Activated naive CD4-positive, alpha-beta T cell treated with anti-CD3 and anti-CD28 coated beads for 36 hours (primary cell): ENCODE data around the gene SYDE1. TPM values are rescaled to one million over a fixed set of nuclear protein-coding genes. Genes with fewer than 3 reads are reported as not detected.
"Not testable (repeated sequence)": the region's sequence is repeated elsewhere in the genome, so short reads cannot be mapped to it uniquely, and the experiment has no call there.

Experiments
- CTCF ChIA-PET: fragments of 350-600 bp; sonication (Branson Sonifier 250); formaldehyde crosslinking; loops from one replicate; lab custom pipeline; 2021; ENCODE audit warnings: antibody characterized with exemption; lab: Charles Lee
- DNase-seq: peaks from one replicate; pipeline ENCODE4 v3.0.0-alpha.2; 2020
- H3K27ac Mint-ChIP-seq: one replicate; pipeline ENCODE4 v1.8.0; 2021; ENCODE audit warnings: mild to moderate bottlenecking, mixed read lengths
- H3K27me3 Mint-ChIP-seq: one replicate; pipeline ENCODE4 v1.8.0; 2021; ENCODE audit warnings: low read depth, mixed read lengths
- H3K36me3 Mint-ChIP-seq: one replicate; pipeline ENCODE4 v1.8.0; 2021; ENCODE audit warnings: low read depth, mixed read lengths
- H3K4me1 Mint-ChIP-seq: one replicate; pipeline ENCODE4 v1.8.0; 2021; ENCODE audit warnings: low read depth, mixed read lengths
- H3K4me3 Mint-ChIP-seq: one replicate; pipeline ENCODE4 v1.8.0; 2021; ENCODE audit warnings: mild to moderate bottlenecking, moderate library complexity, mixed read lengths
- H3K9me3 Mint-ChIP-seq: one replicate; pipeline ENCODE4 v1.8.0; 2021; ENCODE audit warnings: mixed read lengths
- intact Hi-C: fragments of 100-400 bp; cut with micrococcal nuclease; formaldehyde crosslinking; loops from one replicate; pipeline ENCODE4 v1.15.1; 2023
- total RNA-seq, 2 experiments: library from RNA; stranded (reverse); gene quantifications; one replicate each; pipeline ENCODE4 v1.2.3, GENCODE V29; 2021

Gene SYDE1, protein sequence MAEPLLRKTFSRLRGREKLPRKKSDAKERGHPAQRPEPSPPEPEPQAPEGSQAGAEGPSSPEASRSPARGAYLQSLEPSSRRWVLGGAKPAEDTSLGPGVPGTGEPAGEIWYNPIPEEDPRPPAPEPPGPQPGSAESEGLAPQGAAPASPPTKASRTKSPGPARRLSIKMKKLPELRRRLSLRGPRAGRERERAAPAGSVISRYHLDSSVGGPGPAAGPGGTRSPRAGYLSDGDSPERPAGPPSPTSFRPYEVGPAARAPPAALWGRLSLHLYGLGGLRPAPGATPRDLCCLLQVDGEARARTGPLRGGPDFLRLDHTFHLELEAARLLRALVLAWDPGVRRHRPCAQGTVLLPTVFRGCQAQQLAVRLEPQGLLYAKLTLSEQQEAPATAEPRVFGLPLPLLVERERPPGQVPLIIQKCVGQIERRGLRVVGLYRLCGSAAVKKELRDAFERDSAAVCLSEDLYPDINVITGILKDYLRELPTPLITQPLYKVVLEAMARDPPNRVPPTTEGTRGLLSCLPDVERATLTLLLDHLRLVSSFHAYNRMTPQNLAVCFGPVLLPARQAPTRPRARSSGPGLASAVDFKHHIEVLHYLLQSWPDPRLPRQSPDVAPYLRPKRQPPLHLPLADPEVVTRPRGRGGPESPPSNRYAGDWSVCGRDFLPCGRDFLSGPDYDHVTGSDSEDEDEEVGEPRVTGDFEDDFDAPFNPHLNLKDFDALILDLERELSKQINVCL
- total RNA-seq: 1 to 10 TPM in 1 of 2 experiments, under 1 TPM in 1; 0.67 to 1.1 TPM

DNA sequence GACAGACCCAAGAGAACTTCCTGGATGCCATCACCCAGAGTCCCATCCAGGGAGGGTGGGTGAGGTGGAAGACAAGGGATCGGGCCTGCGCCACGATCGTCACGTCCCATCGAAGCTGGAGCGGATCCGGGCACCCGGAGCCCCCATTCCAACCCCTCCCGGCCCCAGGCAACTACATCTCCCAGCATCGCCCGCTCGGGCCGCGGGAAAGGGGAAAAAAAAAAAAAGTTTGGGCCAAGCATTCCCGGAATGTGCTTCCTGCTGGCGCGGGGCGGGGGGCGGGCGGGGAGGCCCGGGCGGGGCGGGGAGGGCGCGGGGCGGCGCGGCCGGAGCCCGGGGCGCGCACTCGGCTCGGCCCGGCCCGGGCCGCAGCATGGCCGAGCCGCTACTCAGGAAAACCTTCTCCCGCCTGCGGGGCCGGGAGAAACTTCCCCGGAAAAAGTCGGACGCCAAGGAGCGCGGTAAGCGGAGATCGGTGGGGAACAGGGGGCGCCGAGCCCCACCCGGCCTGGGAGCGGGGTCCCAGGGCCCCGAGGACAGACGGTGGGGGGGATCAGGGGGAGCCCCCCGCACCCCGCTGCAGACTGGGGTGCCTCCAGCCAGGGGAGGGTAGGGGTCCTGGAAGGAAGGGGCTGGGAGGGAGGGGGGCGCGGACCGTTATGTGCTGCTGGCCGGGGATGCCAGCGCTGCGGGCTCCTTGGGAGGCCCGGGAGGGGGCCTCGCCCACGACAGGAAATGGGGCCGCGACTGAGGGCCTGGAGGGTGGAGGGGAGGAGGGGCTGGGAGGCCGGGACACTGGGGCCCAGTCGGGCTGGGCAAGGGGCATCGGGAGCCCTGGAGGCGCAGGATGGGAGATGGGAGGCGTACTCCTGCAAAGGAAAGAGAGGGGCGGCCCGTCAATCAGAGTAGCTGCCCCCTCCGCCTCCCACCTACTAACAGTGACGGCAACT is at the start of gene SYDE1:
TSS of gene SYDE1 (plus strand) at position 341 of the 950 bp plus-strand sequence. CDS start at position 374, 33 bp downstream.
- intact Hi-C loops: no loop called here
- Mint-ChIP-seq H3K36me3 (peaks cover 8% of the 10 kb centered on the region), H3K4me1 (peaks cover 13% of the 10 kb centered on the region), H3K27me3 (peaks cover 10% of the 10 kb centered on the region), H3K4me3 (peak within 1 kb of the TSS; percentile 73), H3K27ac (no peak within 1 kb of the TSS), H3K9me3 (peaks cover 21% of the 10 kb centered on the region)
- DNase-seq: peak; percentile 60
- CTCF ChIA-PET: interaction anchor here (1.1 to 1.4 kb wide), 4 partner anchors 7 to 312 kb away, joined by 3 to 5 read pairs (median 3); partner anchors contain the start of gene AKAP8L

DNA sequence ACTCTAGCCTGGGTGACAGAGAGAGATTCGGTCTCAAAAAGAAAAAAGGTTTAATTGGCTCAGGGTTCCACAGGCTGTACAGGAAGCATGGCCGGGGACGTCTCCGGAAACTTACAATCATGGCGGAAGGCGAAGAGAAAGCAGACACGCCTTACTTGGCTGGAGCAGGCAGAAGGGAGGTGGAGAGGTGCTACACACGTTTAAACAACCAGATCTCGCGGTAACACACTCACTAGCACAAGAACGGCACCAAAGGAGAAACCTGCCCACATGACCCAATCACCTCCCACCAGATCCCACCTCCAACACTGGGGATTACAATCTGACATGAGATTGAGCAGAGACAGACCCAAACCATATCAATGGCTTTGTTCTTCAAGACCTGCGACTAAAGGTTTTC is 45.2 kb upstream of the SYDE1 start:
- CTCF ChIA-PET: no interaction called here
- Mint-ChIP-seq H3K9me3 (no peaks in the 10 kb centered on the region), H3K27me3 (peaks cover 23% of the 10 kb centered on the region), H3K36me3 (no peaks in the 10 kb centered on the region), H3K4me3 (no peak overlapping the region), H3K4me1 (no peaks in the 10 kb centered on the region), H3K27ac (no peak overlapping the region)
- no peak for DNase-seq
- intact Hi-C loops: no loop called here

DNA sequence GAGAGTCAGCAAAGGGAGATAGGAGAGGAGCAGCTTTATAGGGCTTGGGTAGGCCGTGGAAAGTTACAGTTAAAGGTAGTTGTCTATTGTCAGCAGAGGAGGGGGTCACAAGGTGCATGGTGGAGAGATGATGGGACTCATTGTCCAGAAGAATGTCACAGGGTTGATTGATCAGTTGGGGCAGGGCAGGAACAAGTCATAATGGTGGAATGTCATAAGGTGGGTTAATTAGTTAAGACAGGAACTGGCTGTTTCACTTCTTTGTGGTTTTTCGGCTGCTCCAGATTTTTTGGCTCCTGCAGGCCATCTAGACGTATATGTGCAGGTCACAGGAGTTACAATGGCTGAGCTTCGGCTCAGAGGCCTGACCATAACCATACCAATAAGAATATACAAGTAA is 36.8 kb upstream of the SYDE1 start:
- H3K27me3 Mint-ChIP-seq, H3K27ac Mint-ChIP-seq, DNase-seq, intact Hi-C loops, H3K4me3 Mint-ChIP-seq, CTCF ChIA-PET, H3K4me1 Mint-ChIP-seq, H3K9me3 Mint-ChIP-seq, H3K36me3 Mint-ChIP-seq: not testable (repeated sequence)

DNA sequence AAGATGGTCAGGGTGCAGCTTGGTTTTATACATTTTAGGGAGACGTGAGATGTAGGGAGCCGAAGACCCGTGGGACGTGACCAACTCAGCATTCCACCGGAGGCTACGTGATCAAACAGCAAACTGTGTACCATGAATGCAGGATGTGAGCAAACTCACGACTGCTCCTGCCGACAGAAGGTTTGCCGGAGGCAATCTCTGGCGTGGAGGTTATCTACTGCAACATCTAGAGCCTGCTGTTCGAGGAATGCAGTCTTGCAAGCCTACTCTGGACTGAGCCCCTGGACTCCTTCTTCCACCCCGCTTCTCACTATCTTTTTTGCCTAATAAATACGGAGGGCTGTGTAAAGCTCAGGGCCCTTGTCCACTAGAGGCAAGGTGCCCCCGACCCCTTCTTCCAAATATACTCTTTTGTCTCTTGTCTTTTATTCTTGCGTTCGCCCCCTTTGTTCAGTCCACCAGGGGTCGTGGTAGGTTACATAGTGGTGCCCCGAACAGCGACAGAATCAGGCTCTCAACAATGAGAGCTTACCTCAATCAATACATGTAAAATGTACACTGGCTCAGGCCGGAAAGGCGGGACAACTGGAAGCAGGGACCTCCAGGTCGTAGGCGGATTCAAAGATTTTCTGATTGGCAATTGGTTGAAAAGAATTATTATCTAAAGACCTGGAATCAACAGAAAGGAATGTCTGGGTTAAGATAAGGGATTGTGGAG is 34.1 kb upstream of the SYDE1 start:
- CTCF ChIA-PET: no interaction called here
- Mint-ChIP-seq H3K36me3 (no peaks in the 10 kb centered on the region), H3K27ac (no peak overlapping the region), H3K27me3 (peaks cover 4% of the 10 kb centered on the region), H3K4me3 (no peak overlapping the region), H3K9me3 (no peaks in the 10 kb centered on the region), H3K4me1 (no peaks in the 10 kb centered on the region)
- intact Hi-C loops: no loop called here
- no peak for DNase-seq

DNA sequence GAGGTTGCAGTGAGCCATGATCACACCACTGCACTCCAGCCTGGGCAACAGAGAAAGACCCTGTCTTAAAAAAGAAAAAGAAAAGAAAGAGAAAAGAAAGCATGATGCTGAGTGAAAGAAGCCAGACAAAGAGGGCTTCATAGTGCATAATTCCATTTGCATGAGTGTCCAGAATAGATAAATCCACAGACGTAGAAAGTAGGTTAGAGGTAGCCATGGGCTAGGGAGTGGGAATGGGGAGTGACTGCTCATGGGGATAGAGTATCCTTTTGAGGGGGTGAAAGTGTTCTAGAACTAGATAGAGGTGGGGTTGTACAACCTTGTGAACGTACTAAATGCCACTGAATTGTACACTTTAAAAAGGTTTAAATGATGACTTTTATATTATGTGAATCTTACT is 32.8 kb upstream of the SYDE1 start:
- H3K27ac Mint-ChIP-seq: no peak overlapping the region
- DNase-seq: no peak
- CTCF ChIA-PET: no interaction called here
- no peaks in the 10 kb centered on the region for H3K36me3 Mint-ChIP-seq
- H3K4me1 Mint-ChIP-seq: no peaks in the 10 kb centered on the region
- peaks cover 10% of the 10 kb centered on the region for H3K27me3 Mint-ChIP-seq
- H3K4me3 Mint-ChIP-seq: no peak overlapping the region
- intact Hi-C loops: no loop called here
- no peaks in the 10 kb centered on the region for H3K9me3 Mint-ChIP-seq

DNA sequence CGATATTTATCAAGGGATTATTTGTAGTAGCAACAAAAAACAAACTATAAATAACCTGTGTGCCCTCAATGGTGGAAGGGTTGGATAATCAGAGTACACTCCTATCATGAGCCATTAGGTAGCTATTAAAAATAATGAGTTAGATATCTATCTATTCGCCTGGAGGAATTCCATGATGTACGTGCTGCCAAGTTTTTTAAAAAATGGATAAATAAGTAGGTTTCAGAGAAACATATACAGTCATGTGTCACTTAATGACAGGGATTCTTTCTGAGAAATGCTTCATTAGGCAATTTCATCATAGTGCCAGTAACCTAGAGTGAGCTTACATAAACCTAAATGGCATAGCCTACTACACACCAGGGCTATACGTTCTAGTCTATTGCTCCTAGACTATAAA is 31.4 kb upstream of the SYDE1 start:
- Mint-ChIP-seq H3K27me3 (peaks cover 8% of the 10 kb centered on the region), H3K27ac (no peak overlapping the region), H3K4me1 (no peaks in the 10 kb centered on the region), H3K9me3 (no peaks in the 10 kb centered on the region), H3K36me3 (no peaks in the 10 kb centered on the region), H3K4me3 (no peak overlapping the region)
- intact Hi-C loops: no loop called here
- no peak for DNase-seq
- CTCF ChIA-PET: no interaction called here

DNA sequence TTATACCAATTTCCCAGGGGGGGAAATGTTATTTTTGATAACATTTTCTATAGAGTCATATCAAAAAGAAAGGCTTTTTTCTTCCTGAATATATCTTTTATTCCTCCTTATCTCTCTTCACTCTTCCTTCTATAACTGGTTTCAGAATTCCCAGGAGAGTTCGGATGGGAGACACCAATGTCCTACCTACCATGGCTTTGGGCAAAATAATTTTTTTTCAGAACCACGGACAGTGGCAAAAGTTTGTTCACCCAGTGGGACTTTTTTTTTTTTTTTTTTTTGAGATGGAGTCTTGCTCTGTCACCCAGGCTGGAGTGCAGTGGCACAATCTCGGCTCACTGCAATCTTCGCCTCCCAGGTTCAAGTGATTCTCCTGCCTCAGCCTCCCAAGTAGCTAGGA is 27.2 kb upstream of the SYDE1 start:
- H3K9me3 Mint-ChIP-seq, intact Hi-C loops, H3K4me3 Mint-ChIP-seq, H3K36me3 Mint-ChIP-seq, CTCF ChIA-PET, H3K4me1 Mint-ChIP-seq, DNase-seq, H3K27ac Mint-ChIP-seq: not testable (repeated sequence)
- peaks cover 18% of the 10 kb centered on the region for H3K27me3 Mint-ChIP-seq

DNA sequence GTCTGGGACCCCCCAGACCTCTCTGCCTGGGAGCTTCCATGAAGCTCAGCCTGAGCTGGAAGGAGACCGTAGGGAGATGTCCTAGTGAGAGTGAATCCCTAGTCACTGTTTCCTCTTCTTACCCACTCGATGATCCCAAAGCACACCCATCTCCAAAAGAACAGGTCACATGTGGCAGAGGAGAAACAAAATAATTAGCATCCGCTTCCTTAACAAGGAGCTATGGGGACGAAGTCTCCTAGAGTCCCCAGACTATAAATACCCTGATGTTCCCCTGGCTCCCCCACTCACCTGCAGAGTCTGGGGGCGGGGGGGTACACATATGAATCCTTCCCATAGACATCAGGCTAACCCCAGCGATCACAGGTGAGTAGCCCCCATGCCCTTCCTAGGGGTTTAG is 25.3 kb upstream of the SYDE1 start, which contains the start of gene OR1I1:
TSS of gene OR1I1 (plus strand) at position 301 of the 400 bp plus-strand sequence. CDS start 4,855 bp downstream, outside the sequence.
- no peaks in the 10 kb centered on the region for H3K9me3 Mint-ChIP-seq
- H3K36me3 Mint-ChIP-seq: no peaks in the 10 kb centered on the region
- no peak within 1 kb of the TSS for H3K4me3 Mint-ChIP-seq
- peaks cover 18% of the 10 kb centered on the region for H3K27me3 Mint-ChIP-seq
- CTCF ChIA-PET: interaction anchor here (0.6 to 0.9 kb wide), 2 partner anchors 11 to 95 kb away, joined by 3 read pairs; no protein-coding TSS in a partner anchor
- DNase-seq: no peak
- no peaks in the 10 kb centered on the region for H3K4me1 Mint-ChIP-seq
- H3K27ac Mint-ChIP-seq: no peak within 1 kb of the TSS
- intact Hi-C loops: no loop called here

DNA sequence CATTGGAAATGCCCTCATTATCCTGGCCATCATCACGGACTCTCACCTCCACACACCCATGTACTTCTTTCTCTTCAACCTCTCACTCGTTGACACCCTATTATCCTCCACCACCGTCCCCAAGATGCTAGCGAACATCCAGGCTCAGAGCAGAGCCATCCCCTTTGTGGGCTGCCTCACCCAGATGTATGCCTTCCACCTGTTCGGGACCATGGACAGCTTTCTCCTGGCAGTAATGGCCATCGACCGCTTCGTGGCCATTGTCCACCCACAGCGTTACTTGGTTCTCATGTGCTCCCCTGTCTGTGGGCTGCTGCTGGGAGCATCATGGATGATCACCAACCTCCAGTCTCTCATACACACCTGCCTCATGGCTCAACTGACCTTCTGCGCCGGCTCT is 20.0 kb upstream of the SYDE1 start:
- no peaks in the 10 kb centered on the region for H3K36me3 Mint-ChIP-seq
- peaks cover 14% of the 10 kb centered on the region for H3K27me3 Mint-ChIP-seq
- no peak for DNase-seq
- intact Hi-C loops: no loop called here
- H3K9me3 Mint-ChIP-seq: no peaks in the 10 kb centered on the region
- H3K27ac Mint-ChIP-seq: no peak overlapping the region
- H3K4me3 Mint-ChIP-seq: no peak overlapping the region
- CTCF ChIA-PET: interaction anchor here (0.6 to 1.4 kb wide), 2 partner anchors 67 to 106 kb away, joined by 3 read pairs; no protein-coding TSS in a partner anchor
- H3K4me1 Mint-ChIP-seq: peaks cover 2% of the 10 kb centered on the region

DNA sequence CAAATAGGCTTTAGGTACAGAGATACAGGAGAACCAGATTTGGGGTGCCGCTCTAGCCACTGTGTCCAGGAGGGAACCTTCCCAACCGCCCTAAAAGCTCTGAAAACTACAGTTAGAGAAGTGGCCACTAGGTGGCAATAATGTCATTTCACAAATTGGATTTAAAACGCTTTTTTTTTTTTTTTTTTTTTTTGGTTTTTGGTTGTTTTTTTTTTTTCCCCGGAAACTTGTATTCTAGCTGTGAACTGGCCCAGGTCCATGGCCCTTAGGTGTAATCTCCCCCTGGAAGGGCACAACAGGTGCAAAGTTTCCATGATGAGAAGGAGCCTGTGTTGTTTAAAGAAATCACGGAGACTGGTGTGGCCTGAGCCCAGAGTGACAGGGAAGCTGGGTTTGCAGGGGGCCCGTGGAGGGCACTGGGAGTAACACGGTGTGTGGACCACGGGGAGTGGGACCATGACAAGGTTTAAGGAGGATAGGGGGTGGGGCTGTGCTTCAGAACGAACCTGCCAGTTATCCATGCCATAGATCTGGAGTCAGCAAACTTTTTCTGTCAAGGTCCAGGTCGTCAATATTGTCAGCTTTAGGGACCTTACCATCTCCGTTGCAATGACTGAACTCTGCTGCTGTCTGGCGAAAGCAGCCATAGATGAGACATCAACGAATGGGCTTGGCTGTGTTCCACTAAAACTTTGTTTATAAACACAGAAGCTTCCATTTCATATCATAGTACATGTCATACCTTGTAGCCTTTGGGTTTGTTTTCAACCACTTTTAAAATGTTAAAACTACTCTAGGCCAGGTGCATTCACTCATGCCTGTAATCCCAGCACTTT is 15.1 kb upstream of the SYDE1 start:
- Mint-ChIP-seq H3K27ac (no peak overlapping the region), H3K4me3 (no peak overlapping the region), H3K36me3 (no peaks in the 10 kb centered on the region), H3K4me1 (peaks cover 2% of the 10 kb centered on the region), H3K27me3 (peaks cover 8% of the 10 kb centered on the region), H3K9me3 (no peaks in the 10 kb centered on the region)
- intact Hi-C loops: loop anchor here (1.0 to 5.0 kb wide), 4 partner anchors 58 to 464 kb away; partner anchors contain the start of gene AKAP8L
- peak; percentile 61 for DNase-seq
- CTCF ChIA-PET: interaction anchor here (0.6 to 3.2 kb wide), 25 partner anchors 9 to 538 kb away, joined by 3 to 23 read pairs (median 4); partner anchors contain the start of genes AKAP8, AKAP8L and OR1I1
